Measurements from ENCODE around the gene TRPV4.

TRPV4 gene

DNA sequence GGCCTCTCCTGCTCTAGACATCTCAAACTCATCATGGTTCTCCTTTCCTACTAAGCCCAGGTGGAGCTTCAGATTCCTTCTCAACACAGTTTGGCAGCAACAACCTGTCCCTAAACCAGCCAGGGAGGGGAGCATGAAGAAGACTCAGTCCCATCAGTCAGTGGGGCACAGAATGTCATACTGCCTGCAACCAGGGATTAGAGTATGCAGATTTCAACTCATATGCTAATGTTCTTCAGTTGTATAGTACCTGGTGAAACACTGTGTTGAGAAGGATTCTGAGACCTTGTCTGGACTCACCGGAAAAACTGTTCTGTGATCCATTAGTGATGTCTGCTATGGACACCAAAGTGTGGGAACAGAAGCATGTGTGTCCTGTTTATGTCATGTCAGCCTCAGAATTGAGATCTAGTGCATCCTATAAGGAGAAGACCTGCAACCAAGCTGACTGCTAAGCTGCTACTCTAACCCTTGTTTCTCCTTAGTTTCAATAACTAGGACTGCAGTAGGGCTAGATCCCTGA lies 43.6 kb downstream of the TRPV4 start:
- TF ChIP-seq, protein P1, sequence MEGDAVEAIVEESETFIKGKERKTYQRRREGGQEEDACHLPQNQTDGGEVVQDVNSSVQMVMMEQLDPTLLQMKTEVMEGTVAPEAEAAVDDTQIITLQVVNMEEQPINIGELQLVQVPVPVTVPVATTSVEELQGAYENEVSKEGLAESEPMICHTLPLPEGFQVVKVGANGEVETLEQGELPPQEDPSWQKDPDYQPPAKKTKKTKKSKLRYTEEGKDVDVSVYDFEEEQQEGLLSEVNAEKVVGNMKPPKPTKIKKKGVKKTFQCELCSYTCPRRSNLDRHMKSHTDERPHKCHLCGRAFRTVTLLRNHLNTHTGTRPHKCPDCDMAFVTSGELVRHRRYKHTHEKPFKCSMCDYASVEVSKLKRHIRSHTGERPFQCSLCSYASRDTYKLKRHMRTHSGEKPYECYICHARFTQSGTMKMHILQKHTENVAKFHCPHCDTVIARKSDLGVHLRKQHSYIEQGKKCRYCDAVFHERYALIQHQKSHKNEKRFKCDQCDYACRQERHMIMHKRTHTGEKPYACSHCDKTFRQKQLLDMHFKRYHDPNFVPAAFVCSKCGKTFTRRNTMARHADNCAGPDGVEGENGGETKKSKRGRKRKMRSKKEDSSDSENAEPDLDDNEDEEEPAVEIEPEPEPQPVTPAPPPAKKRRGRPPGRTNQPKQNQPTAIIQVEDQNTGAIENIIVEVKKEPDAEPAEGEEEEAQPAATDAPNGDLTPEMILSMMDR (conservative IDR thresholded peaks at IDR 0.05; ENCODE audit: low read depth, low read length): no peak
- no peak for DNase-seq (ENCODE audit: low read depth)
- H3K4me3 ChIP-seq (ENCODE audit: low read length): no peak overlapping the region

DNA sequence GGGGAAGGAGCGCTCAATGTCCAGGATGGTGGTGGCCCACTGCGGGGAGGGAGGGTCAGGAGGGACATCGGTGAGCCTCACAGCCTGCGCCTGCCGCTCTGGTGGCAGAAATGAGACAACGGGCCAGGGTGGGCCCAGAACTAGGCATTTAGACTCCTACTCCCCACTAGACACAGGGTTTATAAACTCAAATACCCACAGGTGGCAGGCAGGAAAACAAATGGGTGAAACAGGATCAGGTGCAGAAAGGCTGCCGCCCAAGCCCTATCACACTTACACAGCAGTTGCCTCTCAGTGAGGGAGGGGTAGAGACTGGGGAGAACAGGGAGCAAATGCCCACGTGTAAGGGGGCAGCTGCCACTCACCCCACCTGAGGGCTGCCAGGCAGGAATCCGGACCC lies 46.4 kb downstream of the TRPV4 start:
- H3K4me3 ChIP-seq (ENCODE audit: low read length): no peak overlapping the region
- TF ChIP-seq, protein P1 (conservative IDR thresholded peaks at IDR 0.05; ENCODE audit: low read depth, low read length): no peak
- DNase-seq (ENCODE audit: low read depth): no peak

DNA sequence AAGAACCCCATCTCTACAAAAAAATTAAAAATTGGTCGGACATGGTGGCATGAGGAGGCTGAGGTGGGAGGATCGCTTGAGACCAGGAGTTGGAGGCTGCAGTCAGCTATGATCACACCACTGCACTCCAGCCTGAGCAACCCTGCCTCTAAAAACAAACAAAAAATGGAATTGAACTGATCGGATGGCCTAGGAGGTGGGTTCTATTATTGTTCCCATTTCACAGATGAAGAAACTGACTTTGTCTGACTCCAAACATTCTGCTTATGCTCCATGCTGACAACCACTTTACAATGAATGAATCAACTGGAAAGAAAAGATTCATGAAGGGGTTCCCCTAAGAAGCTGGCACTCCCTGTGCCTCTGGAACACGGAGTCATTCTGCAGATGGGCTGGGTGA lies 47.3 kb downstream of the TRPV4 start:
- no peak overlapping the region for H3K4me3 ChIP-seq (ENCODE audit: low read length)
- TF ChIP-seq, protein P1 (conservative IDR thresholded peaks at IDR 0.05; ENCODE audit: low read depth, low read length): no peak
- no peak for DNase-seq (ENCODE audit: low read depth)

DNA sequence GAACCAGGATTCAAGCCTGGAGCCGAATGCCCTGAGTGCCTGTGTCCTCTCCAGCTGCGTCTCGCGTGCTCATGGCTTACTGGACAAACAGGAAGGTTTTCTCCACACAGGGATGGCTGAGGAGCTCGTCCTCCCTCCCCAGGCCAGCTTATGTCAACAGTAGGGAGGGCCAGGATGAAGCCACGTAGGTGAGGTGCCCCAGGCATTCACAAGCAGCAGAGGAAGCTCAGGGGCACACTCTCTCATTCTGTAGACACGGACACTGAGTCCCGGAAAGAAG lies 49.3 kb downstream of the TRPV4 start:
- no peak for DNase-seq (ENCODE audit: low read depth)
- H3K4me3 ChIP-seq (ENCODE audit: low read length): no peak overlapping the region
- TF ChIP-seq, protein P1 (conservative IDR thresholded peaks at IDR 0.05; ENCODE audit: low read depth, low read length): no peak

DNA sequence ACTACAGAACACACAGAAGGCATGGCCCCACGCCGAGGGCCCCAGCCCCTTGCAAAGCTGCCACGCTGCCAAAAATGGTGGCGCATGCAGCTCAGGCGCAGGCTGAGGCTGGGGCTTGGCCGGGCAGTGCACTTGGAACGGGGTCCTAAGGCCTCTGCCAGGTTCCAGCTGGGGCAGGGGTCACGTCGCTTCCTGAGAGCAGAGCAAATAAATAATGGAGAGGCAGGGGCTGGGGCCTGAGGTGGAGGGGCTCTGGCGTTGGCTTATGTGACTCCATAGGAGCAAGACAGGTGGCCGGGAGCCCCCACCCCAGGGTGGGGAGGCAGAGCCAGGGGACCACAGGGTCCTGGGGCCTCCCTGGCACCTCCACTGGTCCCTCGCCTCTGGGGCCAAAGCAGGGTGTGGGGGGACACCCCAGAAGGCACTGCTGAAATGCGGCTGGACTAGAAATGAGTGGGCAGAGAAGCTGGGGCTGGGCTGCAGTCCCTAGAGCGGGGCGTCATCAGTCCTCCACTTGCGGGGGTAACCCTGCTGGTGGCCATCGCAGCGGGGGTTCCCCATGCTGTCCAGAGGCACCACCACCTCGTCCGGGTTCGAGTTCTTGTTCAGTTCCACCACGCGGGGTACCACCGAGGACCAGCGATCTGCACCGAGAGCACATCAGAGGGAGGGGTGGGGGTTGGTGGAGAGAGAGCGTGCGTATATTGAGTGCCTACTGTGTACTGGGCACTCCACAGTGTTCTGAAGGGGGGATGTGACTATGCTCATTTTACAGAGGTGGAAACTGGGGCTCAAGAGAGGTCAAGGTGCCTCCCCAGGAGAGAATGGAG lies 49.8 kb downstream of the TRPV4 start:
- TF ChIP-seq, protein P1 (conservative IDR thresholded peaks at IDR 0.05; ENCODE audit: low read depth, low read length): no peak
- no peak for DNase-seq (ENCODE audit: low read depth)
- no peak overlapping the region for H3K4me3 ChIP-seq (ENCODE audit: low read length)

DNA sequence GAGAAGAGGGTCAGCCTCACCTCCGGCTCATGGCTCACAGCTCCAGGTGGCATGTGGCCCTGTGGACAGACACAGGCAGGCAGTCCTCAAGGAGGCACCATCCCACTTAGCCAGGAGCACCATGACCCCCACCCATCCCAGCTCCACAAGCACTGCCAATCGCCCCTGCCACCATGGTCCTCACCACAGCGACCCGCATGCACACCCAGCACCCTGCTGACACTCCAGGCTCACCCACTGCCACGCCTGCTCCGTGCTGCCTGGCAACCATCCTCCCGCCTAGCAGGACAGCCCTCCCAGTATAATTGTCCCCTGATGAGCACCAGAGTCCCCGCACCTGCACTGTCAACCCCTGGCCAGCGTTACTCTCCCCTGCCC lies 50.9 kb downstream of the TRPV4 start:
- H3K4me3 ChIP-seq (ENCODE audit: low read length): no peak overlapping the region
- TF ChIP-seq, protein P1 (conservative IDR thresholded peaks at IDR 0.05; ENCODE audit: low read depth, low read length): no peak
- no peak for DNase-seq (ENCODE audit: low read depth)

DNA sequence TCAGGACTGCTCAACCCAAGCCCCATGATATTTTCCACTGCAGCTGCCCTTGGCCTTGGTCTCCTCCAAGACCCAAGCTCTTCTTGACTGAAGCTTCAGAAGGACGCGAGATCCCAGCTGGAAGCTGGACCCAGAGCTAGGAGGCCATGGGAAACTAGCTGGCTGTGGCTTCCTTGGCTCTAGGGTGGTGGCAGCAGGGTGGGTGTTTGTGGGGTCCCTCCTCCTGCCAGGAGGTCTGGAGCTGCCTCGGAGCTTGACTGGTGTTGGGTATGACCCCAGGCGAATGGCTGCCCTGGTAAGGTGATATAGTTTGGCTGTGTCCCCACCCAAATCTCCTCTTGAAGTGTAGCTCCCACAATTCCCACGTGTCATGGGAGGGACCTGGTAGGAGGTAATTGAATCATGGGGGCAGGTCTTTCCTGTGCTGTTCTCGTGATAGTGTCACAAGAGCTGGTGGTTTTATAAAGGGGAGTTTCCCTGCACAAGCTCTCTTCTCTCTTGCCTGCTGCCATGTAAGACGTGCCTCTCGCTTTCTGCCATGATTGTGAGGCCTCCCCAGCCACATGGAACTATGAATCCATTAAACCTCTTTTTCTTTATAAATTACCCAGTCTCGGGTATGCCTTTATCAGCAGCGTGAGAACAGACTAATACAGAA lies 51.4 kb downstream of the TRPV4 start:
- DNase-seq (ENCODE audit: low read depth): no peak
- TF ChIP-seq, protein P1 (conservative IDR thresholded peaks at IDR 0.05; ENCODE audit: low read depth, low read length): no peak
- no peak overlapping the region for H3K4me3 ChIP-seq (ENCODE audit: low read length)

Measured in retinal pigment epithelial cell (primary cell).